Mesothelial cell of epicardium (in vitro differentiated cells): ENCODE data around the gene THSD4. TPM values are rescaled to one million over a fixed set of nuclear protein-coding genes. Genes with fewer than 3 reads are reported as not detected.
A peak's percentile ranks its signal among the peaks of the same experiment; 100 is the strongest.

Experiments used
- DNase-seq, 2 experiments: peaks; one replicate each; pipeline ENCODE4 v3.0.0; 2021; ENCODE audit warnings: low spot score in 2 of 2; ENCODE audit not compliant: unreplicated experiment in 2 of 2
- H3K27ac Mint-ChIP-seq: 2 replicates; pipeline ENCODE4 v1.8.0; 2021; ENCODE audit warnings: mixed read lengths
- H3K27me3 Mint-ChIP-seq: 2 replicates; pipeline ENCODE4 v1.8.0; 2021; ENCODE audit warnings: low read depth, mixed read lengths
- H3K36me3 Mint-ChIP-seq: 2 replicates; pipeline ENCODE4 v1.8.0; 2021; ENCODE audit warnings: mixed read lengths
- H3K4me1 Mint-ChIP-seq: 2 replicates; pipeline ENCODE4 v1.8.0; 2021; ENCODE audit warnings: mixed read lengths
- H3K4me3 Mint-ChIP-seq: 2 replicates; pipeline ENCODE4 v1.8.0; 2021; ENCODE audit warnings: mild to moderate bottlenecking, moderate library complexity, mixed read lengths
- H3K9me3 Mint-ChIP-seq: 2 replicates; pipeline ENCODE4 v1.8.0; 2021; ENCODE audit warnings: mixed read lengths
- CTCF ChIP-seq: fragments of 200-600 bp; sonication (generic); IDR thresholded peaks from one replicate; pipeline ENCODE4 v1.5.0; 2021; ENCODE audit warnings: antibody characterized with exemption; ENCODE audit not compliant: unreplicated experiment
- total RNA-seq: library from RNA; stranded (reverse); gene quantifications from 3 replicates; pipeline ENCODE4 v1.2.1, GENCODE V29; 2021

THSD4 gene
- total RNA-seq, 1 donor from 2014 or later: 93.9 TPM

GRCh38 chr15:71143373-71144310 lies 28.4 kb downstream of the THSD4 start:
- Mint-ChIP-seq H3K36me3 (peaks cover 5% of the 10 kb centered on the region), H3K4me3 (no peak overlapping the region), H3K27ac (no peak overlapping the region), H3K27me3 (no peaks in the 10 kb centered on the region), H3K9me3 (peaks cover 5% of the 10 kb centered on the region), H3K4me1 (peaks cover 14% of the 10 kb centered on the region)
- no peak for DNase-seq
- TF ChIP-seq CTCF: no peak

- Mint-ChIP-seq H3K4me1 (peaks cover 16% of the 10 kb centered on the region), H3K36me3 (peaks cover 2% of the 10 kb centered on the region), H3K27me3 (no peaks in the 10 kb centered on the region), H3K27ac (no peak overlapping the region), H3K4me3 (no peak overlapping the region), H3K9me3 (no peaks in the 10 kb centered on the region)
- no peak for TF ChIP-seq CTCF
- no peak for DNase-seq
Observed at GRCh38 chr15:71145648-71146047, 30.4 kb downstream of the THSD4 start.

GRCh38 chr15:71146580-71146982 lies 31.3 kb downstream of the THSD4 start:
- H3K4me3 Mint-ChIP-seq: no peak overlapping the region
- no peaks in the 10 kb centered on the region for H3K27me3 Mint-ChIP-seq
- DNase-seq: no peak
- peaks cover 2% of the 10 kb centered on the region for H3K36me3 Mint-ChIP-seq
- no peak for TF ChIP-seq CTCF
- H3K27ac Mint-ChIP-seq: no peak overlapping the region
- no peaks in the 10 kb centered on the region for H3K9me3 Mint-ChIP-seq
- H3K4me1 Mint-ChIP-seq: peaks cover 16% of the 10 kb centered on the region

GRCh38 chr15:71148048-71148447 lies 32.8 kb downstream of the THSD4 start:
- no peaks in the 10 kb centered on the region for H3K27me3 Mint-ChIP-seq
- H3K27ac Mint-ChIP-seq: peak overlapping the region; percentile 51
- peaks cover 18% of the 10 kb centered on the region for H3K4me1 Mint-ChIP-seq
- no peak for DNase-seq
- H3K36me3 Mint-ChIP-seq: peaks cover 2% of the 10 kb centered on the region
- H3K9me3 Mint-ChIP-seq: no peaks in the 10 kb centered on the region
- H3K4me3 Mint-ChIP-seq: no peak overlapping the region
- TF ChIP-seq CTCF: no peak

GRCh38 chr15:71149646-71150557 lies 34.6 kb downstream of the THSD4 start:
- H3K9me3 Mint-ChIP-seq: no peaks in the 10 kb centered on the region
- DNase-seq: no peak
- no peak overlapping the region for H3K4me3 Mint-ChIP-seq
- H3K27ac Mint-ChIP-seq: peak overlapping the region; percentile 22
- peaks cover 11% of the 10 kb centered on the region for H3K4me1 Mint-ChIP-seq
- H3K27me3 Mint-ChIP-seq: no peaks in the 10 kb centered on the region
- no peak for TF ChIP-seq CTCF
- H3K36me3 Mint-ChIP-seq: peaks cover 5% of the 10 kb centered on the region
